IMR-90 (cell line): ENCODE data around the gene POC1B. TPM values are rescaled to one million over a fixed set of nuclear protein-coding genes. Genes with fewer than 3 reads are reported as not detected.
A peak's percentile ranks its signal among the peaks of the same experiment; 100 is the strongest.

ENCODE experiments used
- ATAC-seq: fragments of 200-7000 bp; cut with Tn5 transposase; 2 replicates; pipeline ENCODE4 v1.9.1; 2020; ENCODE audit warnings: low read depth, mild to moderate bottlenecking, moderate library complexity
- BruUV-seq: library from RNA; stranded (reverse); fragments of 400-500 nt; replicated peaks from 2 replicates; lab custom pipeline; 2021; lab: Mats Ljungman, UMichigan
- CTCF ChIA-PET: fragments of 300-600 bp; formaldehyde crosslinking; extraction: SDS; loops from one replicate; lab custom pipeline; 2021; ENCODE audit warnings: antibody characterized with exemption; lab: Yijun Ruan, JAX
- POLR2A ChIA-PET: fragments of 300-600 bp; sonication (Branson Sonifier 250); formaldehyde crosslinking; loops from one replicate; lab custom pipeline; 2022; ENCODE audit warnings: antibody characterized with exemption; ENCODE audit not compliant: unreplicated experiment; lab: Charles Lee
- DNase-seq: peaks from one replicate; pipeline ENCODE4 v3.0.0; 2013
- H2AFZ ChIP-seq: replicated peaks from 2 replicates; pipeline ENCODE3; 2013; ENCODE audit warnings: low read length, mild to moderate bottlenecking; ENCODE audit not compliant: poor library complexity
- H2AK5ac ChIP-seq: 2 replicates; pipeline ENCODE4 v1.6.1; 2013; ENCODE audit warnings: low read depth, low read length, inconsistent platforms
- H2AK9ac ChIP-seq: replicated peaks from 2 replicates; pipeline ENCODE3; 2013; ENCODE audit warnings: mild to moderate bottlenecking, low read depth, low read length, moderate library complexity; ENCODE audit not compliant: poor library complexity
- H2BK120ac ChIP-seq: 2 replicates; pipeline ENCODE4 v1.6.1; 2013; ENCODE audit warnings: low read depth, low read length, inconsistent platforms
- H2BK15ac ChIP-seq: 3 replicates; pipeline ENCODE4 v1.6.1; 2013; ENCODE audit warnings: low read depth, low read length, inconsistent platforms
- H2BK20ac ChIP-seq: 2 replicates; pipeline ENCODE4 v1.6.1; 2013; ENCODE audit warnings: low read depth, mild to moderate bottlenecking, inconsistent platforms, low read length, moderate library complexity
- H2BK5ac ChIP-seq: 2 replicates; pipeline ENCODE4 v1.6.1; 2013; ENCODE audit warnings: mild to moderate bottlenecking, low read depth, low read length, inconsistent platforms; ENCODE audit not compliant: poor library complexity, severe bottlenecking
- H3K14ac ChIP-seq: replicated peaks from 2 replicates; pipeline ENCODE4 v1.6.1; 2013; ENCODE audit warnings: low read depth, low read length, inconsistent platforms
- H3K18ac ChIP-seq: 2 replicates; pipeline ENCODE4 v1.6.1; 2013; ENCODE audit warnings: low read depth, low read length, control low read depth
- H3K23ac ChIP-seq: 2 replicates; pipeline ENCODE4 v1.6.1; 2013; ENCODE audit warnings: low read depth, low read length, inconsistent platforms
- H3K27ac ChIP-seq: 2 replicates; pipeline ENCODE4 v1.5.1; 2013; ENCODE audit warnings: mild to moderate bottlenecking, control low read depth, low read length; ENCODE audit not compliant: insufficient read depth
- H3K27me3 ChIP-seq: 2 replicates; pipeline ENCODE4 v1.6.1; 2013; ENCODE audit warnings: low read length; ENCODE audit not compliant: control insufficient read depth, insufficient read depth
- H3K36me3 ChIP-seq: 2 replicates; pipeline ENCODE4 v1.6.1; 2013; ENCODE audit warnings: low read length, mixed read lengths; ENCODE audit not compliant: control insufficient read depth, insufficient read depth
- H3K4ac ChIP-seq: 2 replicates; pipeline ENCODE4 v1.6.1; 2013; ENCODE audit warnings: low read depth, low read length, inconsistent platforms
- H3K4me1 ChIP-seq: 2 replicates; pipeline ENCODE4 v1.6.1; 2013; ENCODE audit warnings: low read length, mixed read lengths; ENCODE audit not compliant: control insufficient read depth, insufficient read depth
- H3K4me2 ChIP-seq: 2 replicates; pipeline ENCODE4 v1.6.1; 2013; ENCODE audit warnings: low read depth, mild to moderate bottlenecking, control low read depth, low read length, moderate library complexity
- H3K4me3 ChIP-seq: 2 replicates; pipeline ENCODE4 v1.5.1; 2013; ENCODE audit warnings: low read depth, mild to moderate bottlenecking, control low read depth, low read length, moderate library complexity; ENCODE audit not compliant: insufficient read depth
- H3K56ac ChIP-seq: 2 replicates; pipeline ENCODE4 v1.6.1; 2013; ENCODE audit warnings: low read length, inconsistent platforms; ENCODE audit not compliant: insufficient read depth; ENCODE audit errors: extremely low read depth
- H3K79me1 ChIP-seq, 2 experiments: 2 replicates each; pipeline ENCODE4 v1.6.1; 2013; ENCODE audit warnings: low read length in 2 of 2, inconsistent platforms in 1 of 2, low read depth in 1 of 2
- H3K9ac ChIP-seq: 2 replicates; pipeline ENCODE4 v1.6.1; 2013; ENCODE audit warnings: low read depth, low read length, control low read depth
- H3K9me1 ChIP-seq: 2 replicates; pipeline ENCODE4 v1.6.1; 2013; ENCODE audit warnings: low read length, inconsistent platforms; ENCODE audit not compliant: insufficient read depth
- H3K9me3 ChIP-seq: 2 replicates; pipeline ENCODE4 v1.6.1; 2013; ENCODE audit warnings: low read length; ENCODE audit not compliant: control insufficient read depth, insufficient read depth
- H4K20me1 ChIP-seq: 2 replicates; pipeline ENCODE4 v1.6.1; 2013; ENCODE audit warnings: low read length, inconsistent platforms; ENCODE audit not compliant: insufficient read depth
- H4K5ac ChIP-seq: 2 replicates; pipeline ENCODE4 v1.6.1; 2013; ENCODE audit warnings: mild to moderate bottlenecking, low read depth, low read length, control low read depth
- H4K8ac ChIP-seq, 2 experiments: 2 replicates each; pipeline ENCODE4 v1.6.1; 2013; ENCODE audit warnings: low read depth in 2 of 2, low read length in 2 of 2, control low read depth in 1 of 2, inconsistent platforms in 1 of 2
- H4K91ac ChIP-seq: 2 replicates; pipeline ENCODE4 v1.6.1; 2013; ENCODE audit warnings: low read depth, low read length, inconsistent platforms; ENCODE audit not compliant: insufficient read depth
- BHLHE40 ChIP-seq: fragments of 150-350 bp; IDR thresholded peaks from 2 replicates; pipeline ENCODE4 v1.6.1; 2016; ENCODE audit warnings: mild to moderate bottlenecking, low read depth, low read length
- CEBPB ChIP-seq: IDR thresholded peaks from 2 replicates; pipeline ENCODE4 v1.6.1; 2012; ENCODE audit warnings: low read depth, low read length, improper control_type of control experiment
- CHD1 ChIP-seq: IDR thresholded peaks from 2 replicates; pipeline ENCODE4 v1.6.1; 2012; ENCODE audit warnings: low read depth, low read length, improper control_type of control experiment
- MAFK ChIP-seq: IDR thresholded peaks from 2 replicates; pipeline ENCODE4 v1.6.1; 2012; ENCODE audit warnings: low read depth, low read length, improper control_type of control experiment
- MAZ ChIP-seq: IDR thresholded peaks from 2 replicates; pipeline ENCODE4 v1.6.1; 2012; ENCODE audit warnings: low read depth, mild to moderate bottlenecking, low read length, improper control_type of control experiment, moderate library complexity, borderline replicate concordance
- POLR2A ChIP-seq: IDR thresholded peaks from 2 replicates; pipeline ENCODE4 v1.6.1; 2012; ENCODE audit warnings: mild to moderate bottlenecking, low read depth, low read length
- SMC3 ChIP-seq: fragments of 150-350 bp; IDR thresholded peaks from 2 replicates; pipeline ENCODE4 v1.6.1; 2016; ENCODE audit warnings: low read depth, mild to moderate bottlenecking, antibody characterized with exemption, low read length, moderate library complexity
- WGBS, 2 experiments: methylation state at CpG; one replicate each; pipeline versions ENCODE4 v1.1.5 to v1.1.7; 2013; ENCODE audit warnings: missing lambda C conversion rate in 2 of 2; ENCODE audit not compliant: insufficient read length in 1 of 2; ENCODE audit errors: extremely low coverage in 2 of 2; 5-methylcytosine and 5-hydroxymethylcytosine counted together
- dilution Hi-C: fragments of 300-500 bp; cut with HindIII; formaldehyde crosslinking; loops from one replicate; pipeline ENCODE4 v1.14.3; 2018; ENCODE audit warnings: low sequenced_read_pairs; ENCODE audit not compliant: unreplicated experiment
- in situ Hi-C: fragments of 300-500 bp; cut with MboI; formaldehyde crosslinking; loops from 3 replicates; pipeline ENCODE4 v1.14.3; 2019; ENCODE audit warnings: low sequenced_read_pairs, inconsistent platforms, mixed read lengths
- intact Hi-C: fragments of 100-400 bp; cut with micrococcal nuclease; formaldehyde crosslinking; loops from 2 replicates; pipeline ENCODE4 v1.10.0; 2022
- polyA plus RNA-seq, 3 experiments: library from polyadenylated mRNA; depleted of rRNA; stranded (reverse); fragments of >200 nt; gene quantifications; 2 replicates each; pipeline ENCODE4 v1.2.3, GENCODE V29; 2012; ENCODE audit warnings: low replicate concordance in 1 of 3
- total RNA-seq: library from RNA; depleted of rRNA; stranded (reverse); fragments of >200 nt; gene quantifications from 2 replicates; pipeline ENCODE4 v1.2.3, GENCODE V29; 2012
- TF ChIP-seq, protein P1 (sequence below): fragments of 150-350 bp; IDR thresholded peaks from 2 replicates; pipeline ENCODE4 v1.6.1; 2017; ENCODE audit warnings: mild to moderate bottlenecking, antibody characterized with exemption, low read length, low read depth

POC1B gene
- total and polyA plus RNA-seq, 2 of the 4 experiments (the other 2 are of a cell fraction), result 5.0 to 10.4 TPM

DNA sequence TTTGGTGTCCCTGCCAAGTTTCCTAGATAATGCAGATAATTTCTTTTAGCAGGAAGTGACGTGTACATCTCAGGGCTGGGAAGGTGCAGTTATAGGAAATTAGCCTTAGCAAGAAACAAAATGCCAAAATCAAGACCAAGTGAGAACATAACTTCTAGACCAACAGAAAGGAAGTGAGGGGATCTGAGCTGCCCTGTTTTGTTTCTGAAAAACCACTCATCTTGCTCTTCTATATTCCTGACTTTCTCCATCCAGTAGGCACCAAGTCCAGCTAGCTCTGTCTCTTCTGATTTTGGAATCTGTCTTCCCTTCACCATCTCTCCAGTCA, 149.7 kb downstream of the POC1B start:
- peak overlapping the region; percentile 33; the same call in 1 of the 2 replicates for H2BK120ac ChIP-seq
- peaks cover 15% of the 10 kb centered on the region for H3K4me1 ChIP-seq
- H3K18ac ChIP-seq, result peak overlapping the region; percentile 80; the same call in 1 of the 2 replicates
- ATAC-seq (no peak), DNase-seq (no peak)
- H3K9me3 ChIP-seq, result no peaks in the 10 kb centered on the region
- peak overlapping the region; percentile 48; the same call in 1 of the 2 replicates for H2BK20ac ChIP-seq
- H3K9ac ChIP-seq, result no peak overlapping the region
- POLR2A ChIA-PET, result no interaction called here
- intact Hi-C loops, result no loop called here
- peaks cover 0 to 9% of the 10 kb centered on the region in 2 experiments; a peak in 3 of 4 replicates for H3K79me1 ChIP-seq
- peak overlapping the region; percentile 80; the same call in 1 of the 2 replicates for H4K5ac ChIP-seq
- H4K8ac ChIP-seq, result peak overlapping the region in 1 of 2 experiments; percentile 33; a peak in 1 of 4 replicates
- H3K36me3 ChIP-seq, result no peaks in the 10 kb centered on the region
- peak overlapping the region; percentile 66 for H2BK15ac ChIP-seq
- no peaks in the 10 kb centered on the region for H3K27me3 ChIP-seq
- peaks cover 20% of the 10 kb centered on the region for H3K9me1 ChIP-seq
- peak overlapping the region; percentile 26; the same call in 1 of the 2 replicates for H2AK5ac ChIP-seq
- H2AK9ac ChIP-seq, result no peak overlapping the region
- BruUV-seq, result no TSS peak
- H3K27ac ChIP-seq, result no peak overlapping the region
- no peaks in the 10 kb centered on the region for H4K20me1 ChIP-seq
- H3K23ac ChIP-seq, result no peak overlapping the region; the same call in 1 of the 2 replicates
- CTCF ChIA-PET, result interaction anchor here (1.8 kb wide), 1 partner anchor 9 kb away, joined by 5 read pairs; no protein-coding TSS in a partner anchor
- H4K91ac ChIP-seq, result no peak overlapping the region
- peak overlapping the region; percentile 49 for H3K14ac ChIP-seq
- H3K4me3 ChIP-seq, result no peak overlapping the region
- H3K4ac ChIP-seq, result peak overlapping the region; percentile 42; the same call in 1 of the 2 replicates
- dilution Hi-C loops, result no loop called here
- no peak overlapping the region for H3K56ac ChIP-seq
- no CpG with 5 or more reads among the region's 1 CpG for WGBS, 2 experiments
- no peak overlapping the region for H3K4me2 ChIP-seq
- no peak overlapping the region for H2AFZ ChIP-seq
- no peak for TF ChIP-seq CHD1
- TF ChIP-seq POLR2A, result no peak
- TF ChIP-seq CEBPB, result no peak
- no peak for TF ChIP-seq SMC3
- no peak for TF ChIP-seq BHLHE40
- TF ChIP-seq, protein P1, sequence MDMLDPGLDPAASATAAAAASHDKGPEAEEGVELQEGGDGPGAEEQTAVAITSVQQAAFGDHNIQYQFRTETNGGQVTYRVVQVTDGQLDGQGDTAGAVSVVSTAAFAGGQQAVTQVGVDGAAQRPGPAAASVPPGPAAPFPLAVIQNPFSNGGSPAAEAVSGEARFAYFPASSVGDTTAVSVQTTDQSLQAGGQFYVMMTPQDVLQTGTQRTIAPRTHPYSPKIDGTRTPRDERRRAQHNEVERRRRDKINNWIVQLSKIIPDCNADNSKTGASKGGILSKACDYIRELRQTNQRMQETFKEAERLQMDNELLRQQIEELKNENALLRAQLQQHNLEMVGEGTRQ, result no peak
- no peak for TF ChIP-seq MAFK
- TF ChIP-seq MAZ, result no peak
- H2BK5ac ChIP-seq, result peak overlapping the region; percentile 17
- in situ Hi-C loops, result no loop called here
